ENCODE data around the gene TMEM231.

DNA sequence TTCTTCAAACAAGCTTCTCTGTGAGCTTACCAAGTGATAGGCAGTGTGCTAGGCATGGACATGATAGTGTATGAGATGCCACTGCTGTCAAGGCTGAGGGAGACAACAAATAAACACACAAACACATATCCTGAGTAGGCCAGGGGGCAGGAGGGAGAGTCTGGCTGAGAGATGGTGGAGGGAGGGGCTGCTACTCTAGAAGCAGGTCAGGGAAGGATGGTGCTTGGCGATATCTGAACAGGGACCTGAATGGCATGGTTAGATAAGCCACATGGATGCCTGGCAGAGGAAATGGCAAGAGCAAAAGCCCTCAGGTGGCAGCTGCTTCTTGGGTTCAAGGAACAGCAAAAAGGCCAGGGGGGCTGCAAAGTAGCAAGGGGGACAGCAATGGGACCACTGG lies 52.3 kb downstream of the TMEM231 start:
- TF ChIP-seq, protein P1, sequence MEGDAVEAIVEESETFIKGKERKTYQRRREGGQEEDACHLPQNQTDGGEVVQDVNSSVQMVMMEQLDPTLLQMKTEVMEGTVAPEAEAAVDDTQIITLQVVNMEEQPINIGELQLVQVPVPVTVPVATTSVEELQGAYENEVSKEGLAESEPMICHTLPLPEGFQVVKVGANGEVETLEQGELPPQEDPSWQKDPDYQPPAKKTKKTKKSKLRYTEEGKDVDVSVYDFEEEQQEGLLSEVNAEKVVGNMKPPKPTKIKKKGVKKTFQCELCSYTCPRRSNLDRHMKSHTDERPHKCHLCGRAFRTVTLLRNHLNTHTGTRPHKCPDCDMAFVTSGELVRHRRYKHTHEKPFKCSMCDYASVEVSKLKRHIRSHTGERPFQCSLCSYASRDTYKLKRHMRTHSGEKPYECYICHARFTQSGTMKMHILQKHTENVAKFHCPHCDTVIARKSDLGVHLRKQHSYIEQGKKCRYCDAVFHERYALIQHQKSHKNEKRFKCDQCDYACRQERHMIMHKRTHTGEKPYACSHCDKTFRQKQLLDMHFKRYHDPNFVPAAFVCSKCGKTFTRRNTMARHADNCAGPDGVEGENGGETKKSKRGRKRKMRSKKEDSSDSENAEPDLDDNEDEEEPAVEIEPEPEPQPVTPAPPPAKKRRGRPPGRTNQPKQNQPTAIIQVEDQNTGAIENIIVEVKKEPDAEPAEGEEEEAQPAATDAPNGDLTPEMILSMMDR (IDR thresholded peaks at IDR 0.05), result no peak
- TF ChIP-seq SIN3A (IDR thresholded peaks at IDR 0.05; ENCODE audit: borderline replicate concordance, insufficient read depth, low read depth, low read length), result no peak
